HepG2 (cell line): ENCODE measurements around the gene RTP2. TPM values are rescaled to one million over a fixed set of nuclear protein-coding genes. Genes with fewer than 3 reads are reported as not detected.

Experiments used
- IRX3 ChIP-seq: sonication (generic); formaldehyde crosslinking; IDR thresholded peaks from 2 replicates; pipeline ENCODE4 v1.8.1; 2023; ENCODE audit warnings: mild to moderate bottlenecking, low read depth, missing genetic modification reagents, borderline replicate concordance
- JUND ChIP-seq: sonication (generic); formaldehyde crosslinking; IDR thresholded peaks from 2 replicates; pipeline ENCODE4 v1.8.0; 2022; ENCODE audit warnings: mild to moderate bottlenecking, missing genetic modification reagents
- MATR3 ChIP-seq: sonication (generic); formaldehyde crosslinking; IDR thresholded peaks from 2 replicates; pipeline ENCODE4 v1.4.0; 2020; ENCODE audit warnings: missing genetic modification reagents
- PRPF4 ChIP-seq: fragments of 200-400 bp; formaldehyde crosslinking; IDR thresholded peaks from 2 replicates; pipeline ENCODE4 v1.6.1; 2016; ENCODE audit warnings: low read length, low read depth; ENCODE audit not compliant: poor library complexity, severe bottlenecking
- RCOR2 ChIP-seq: IDR thresholded peaks from 2 replicates; pipeline ENCODE4 v1.6.1; 2016; ENCODE audit warnings: missing biosample characterization, missing genetic modification reagents
- RXRA ChIP-seq: sonication (generic); formaldehyde crosslinking; IDR thresholded peaks from 2 replicates; pipeline ENCODE4 v1.5.1; 2020; ENCODE audit warnings: missing genetic modification reagents
- SRSF1 ChIP-seq: fragments of 200-400 bp; formaldehyde crosslinking; optimal IDR thresholded peaks from 2 replicates; pipeline ENCODE3; 2017; ENCODE audit warnings: mild to moderate bottlenecking, low read depth, low read length, moderate library complexity
- SYNCRIP ChIP-seq: fragments of 200-400 bp; formaldehyde crosslinking; IDR thresholded peaks from 2 replicates; pipeline ENCODE4 v1.6.1; 2018; ENCODE audit warnings: mild to moderate bottlenecking, low read depth, low read length; ENCODE audit not compliant: insufficient read depth
- TOPORS ChIP-seq: sonication (generic); formaldehyde crosslinking; IDR thresholded peaks from 2 replicates; pipeline ENCODE4 v1.8.0; 2023; ENCODE audit warnings: mild to moderate bottlenecking, missing genetic modification reagents
- ZBTB3 ChIP-seq: sonication (generic); formaldehyde crosslinking; IDR thresholded peaks from 2 replicates; pipeline ENCODE4 v1.4.0; 2020; ENCODE audit warnings: low read depth, mild to moderate bottlenecking, moderate library complexity, missing genetic modification reagents, borderline replicate concordance
- ZMAT3 ChIP-seq: sonication (generic); formaldehyde crosslinking; conservative IDR thresholded peaks from 2 replicates; pipeline ENCODE4 v1.7.0; 2021; ENCODE audit warnings: missing genetic modification reagents
- ZNF296 ChIP-seq: sonication (generic); formaldehyde crosslinking; conservative IDR thresholded peaks from 2 replicates; pipeline ENCODE4 v1.5.0; 2020; ENCODE audit warnings: mild to moderate bottlenecking, missing genetic modification reagents
- ZNF552 ChIP-seq: sonication (generic); formaldehyde crosslinking; IDR thresholded peaks from 2 replicates; pipeline ENCODE4 v1.9.0; 2022; ENCODE audit warnings: missing genetic modification reagents, mild to moderate bottlenecking, borderline replicate concordance
- ZNF569 ChIP-seq: sonication (generic); formaldehyde crosslinking; IDR thresholded peaks from 2 replicates; pipeline ENCODE4 v1.5.0; 2020; ENCODE audit warnings: mild to moderate bottlenecking, missing genetic modification reagents, moderate library complexity, borderline replicate concordance
- ZNF607 ChIP-seq: sonication (generic); formaldehyde crosslinking; IDR thresholded peaks from 2 replicates; pipeline ENCODE4 v1.5.1; 2020; ENCODE audit warnings: missing genetic modification reagents, mild to moderate bottlenecking, borderline replicate concordance
- ZNF7 ChIP-seq: IDR thresholded peaks from 2 replicates; pipeline ENCODE4 v1.6.1; 2016; ENCODE audit warnings: missing biosample characterization, missing genetic modification reagents
- polyA plus RNA-seq, 8 experiments: library from polyadenylated mRNA; depleted of rRNA in 3 of 8; stranded (reverse) in 7 of 8; unstranded in 1 of 8; fragments of >200 nt; fragmentation: Illumina TruSeq in 4 of 8; extraction: Trizol in 4 of 8; gene quantifications; 2 replicates each; pipeline versions ENCODE4 v1.2.1 to v1.2.3, GENCODE V29; 2011 to 2016; ENCODE audit warnings: low read depth in 4 of 8, missing spikeins in 1 of 8, mixed read lengths in 1 of 8; ENCODE audit not compliant: insufficient read depth in 1 of 8
- total RNA-seq, 5 experiments: library from RNA; depleted of rRNA; stranded (reverse); fragments of >200 nt; fragmentation: Illumina TruSeq; extraction: Trizol; gene quantifications; 2 replicates each; pipeline ENCODE4 v1.2.3, GENCODE V29; 2016; ENCODE audit warnings: low read depth in 1 of 5
- TF ChIP-seq, protein P1 (sequence below): IDR thresholded peaks from 2 replicates; pipeline ENCODE4 v1.6.1; 2018; ENCODE audit warnings: missing genetic modification reagents
- TF ChIP-seq, protein P2 (sequence below): IDR thresholded peaks from 2 replicates; pipeline ENCODE4 v1.6.1; 2012; ENCODE audit warnings: low read depth, low read length, improper control_type of control experiment
- TF ChIP-seq, protein P3 (sequence below): sonication (generic); formaldehyde crosslinking; IDR thresholded peaks from 2 replicates; pipeline ENCODE4 v1.4.0; 2020; ENCODE audit warnings: missing genetic modification reagents, borderline replicate concordance
- TF ChIP-seq, protein P4 (sequence below): sonication (generic); formaldehyde crosslinking; IDR thresholded peaks from 2 replicates; pipeline ENCODE4 v1.8.0; 2022; ENCODE audit warnings: mild to moderate bottlenecking, missing genetic modification reagents, borderline replicate concordance

The RTP2 gene
- total and polyA plus RNA-seq, 2 of the 13 experiments (the other 11 are each of a cell fraction or from before 2014, with no cell fraction given), result not detected

DNA sequence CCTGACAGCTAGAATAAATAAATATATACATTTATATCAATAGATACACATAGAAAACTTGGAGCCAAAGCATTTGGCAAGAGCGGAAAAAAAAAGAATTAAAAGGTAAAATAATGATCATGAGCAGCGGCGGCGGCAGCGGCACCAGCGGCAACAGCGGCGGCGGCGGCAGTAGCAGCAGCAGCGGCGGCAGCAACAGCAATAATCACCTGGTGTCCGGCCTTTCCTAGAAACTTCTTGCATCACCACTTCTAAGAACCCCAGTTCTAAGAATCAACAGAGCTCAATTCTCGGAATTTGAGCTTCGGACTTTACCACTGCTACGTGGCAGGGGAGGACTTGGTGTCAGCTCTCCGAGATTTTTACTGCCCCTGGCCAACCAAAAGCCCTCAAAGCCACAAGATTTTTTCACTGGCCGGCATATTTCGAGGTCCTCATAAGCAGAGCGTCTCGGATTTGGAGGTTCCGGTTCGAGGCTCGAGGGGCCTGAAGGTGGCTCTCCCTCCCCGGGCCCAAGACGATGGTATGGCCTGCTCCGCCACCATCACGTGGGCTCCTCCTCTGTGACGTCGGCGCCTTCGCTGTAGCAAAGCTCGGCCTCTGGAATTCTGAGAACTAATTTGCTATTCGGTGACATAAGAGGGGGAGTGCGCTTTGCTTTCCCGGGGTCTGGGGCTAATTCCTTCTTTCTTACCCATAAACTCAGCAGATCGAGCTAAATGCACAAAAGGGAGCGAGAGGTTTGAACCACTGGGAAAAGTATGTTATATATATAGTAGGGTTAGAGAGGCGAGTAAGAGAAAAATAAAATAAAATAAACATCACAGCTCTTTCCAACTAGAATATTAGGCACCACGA, 43.1 kb upstream of the RTP2 start, which contains the start of gene BCL6 (continued):
- peak; percentile 78; the same call in 1 of the 2 replicates for TF ChIP-seq ZBTB3 (CRISPR knock-in tag)
- peak; percentile 58; the same call in 1 of the 2 replicates for TF ChIP-seq ZNF552 (CRISPR knock-in tag)
- TF ChIP-seq, protein P1, sequence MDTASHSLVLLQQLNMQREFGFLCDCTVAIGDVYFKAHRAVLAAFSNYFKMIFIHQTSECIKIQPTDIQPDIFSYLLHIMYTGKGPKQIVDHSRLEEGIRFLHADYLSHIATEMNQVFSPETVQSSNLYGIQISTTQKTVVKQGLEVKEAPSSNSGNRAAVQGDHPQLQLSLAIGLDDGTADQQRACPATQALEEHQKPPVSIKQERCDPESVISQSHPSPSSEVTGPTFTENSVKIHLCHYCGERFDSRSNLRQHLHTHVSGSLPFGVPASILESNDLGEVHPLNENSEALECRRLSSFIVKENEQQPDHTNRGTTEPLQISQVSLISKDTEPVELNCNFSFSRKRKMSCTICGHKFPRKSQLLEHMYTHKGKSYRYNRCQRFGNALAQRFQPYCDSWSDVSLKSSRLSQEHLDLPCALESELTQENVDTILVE (CRISPR knock-in tag), result peak; percentile 80; the same call in 1 of the 2 replicates
- TF ChIP-seq, protein P2, sequence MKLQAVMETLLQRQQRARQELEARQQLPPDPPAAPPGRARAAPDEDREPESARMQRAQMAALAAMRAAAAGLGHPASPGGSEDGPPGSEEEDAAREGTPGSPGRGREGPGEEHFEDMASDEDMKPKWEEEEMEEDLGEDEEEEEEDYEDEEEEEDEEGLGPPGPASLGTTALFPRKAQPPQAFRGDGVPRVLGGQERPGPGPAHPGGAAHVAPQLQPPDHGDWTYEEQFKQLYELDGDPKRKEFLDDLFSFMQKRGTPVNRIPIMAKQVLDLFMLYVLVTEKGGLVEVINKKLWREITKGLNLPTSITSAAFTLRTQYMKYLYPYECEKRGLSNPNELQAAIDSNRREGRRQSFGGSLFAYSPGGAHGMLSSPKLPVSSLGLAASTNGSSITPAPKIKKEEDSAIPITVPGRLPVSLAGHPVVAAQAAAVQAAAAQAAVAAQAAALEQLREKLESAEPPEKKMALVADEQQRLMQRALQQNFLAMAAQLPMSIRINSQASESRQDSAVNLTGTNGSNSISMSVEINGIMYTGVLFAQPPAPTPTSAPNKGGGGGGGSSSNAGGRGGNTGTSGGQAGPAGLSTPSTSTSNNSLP, result peak; percentile 16
- no peak for TF ChIP-seq SRSF1
- TF ChIP-seq ZMAT3, result peak; percentile 78; the same call in 1 of the 2 replicates
- TF ChIP-seq RCOR2 (CRISPR knock-in tag), result no peak; the same call in 1 of the 2 replicates
- no peak for TF ChIP-seq ZNF7
- TF ChIP-seq JUND (CRISPR knock-in tag), result no peak
- TF ChIP-seq MATR3 (CRISPR knock-in tag), result no peak
- TF ChIP-seq ZNF607 (CRISPR knock-in tag), result no peak
- TF ChIP-seq, protein P3, sequence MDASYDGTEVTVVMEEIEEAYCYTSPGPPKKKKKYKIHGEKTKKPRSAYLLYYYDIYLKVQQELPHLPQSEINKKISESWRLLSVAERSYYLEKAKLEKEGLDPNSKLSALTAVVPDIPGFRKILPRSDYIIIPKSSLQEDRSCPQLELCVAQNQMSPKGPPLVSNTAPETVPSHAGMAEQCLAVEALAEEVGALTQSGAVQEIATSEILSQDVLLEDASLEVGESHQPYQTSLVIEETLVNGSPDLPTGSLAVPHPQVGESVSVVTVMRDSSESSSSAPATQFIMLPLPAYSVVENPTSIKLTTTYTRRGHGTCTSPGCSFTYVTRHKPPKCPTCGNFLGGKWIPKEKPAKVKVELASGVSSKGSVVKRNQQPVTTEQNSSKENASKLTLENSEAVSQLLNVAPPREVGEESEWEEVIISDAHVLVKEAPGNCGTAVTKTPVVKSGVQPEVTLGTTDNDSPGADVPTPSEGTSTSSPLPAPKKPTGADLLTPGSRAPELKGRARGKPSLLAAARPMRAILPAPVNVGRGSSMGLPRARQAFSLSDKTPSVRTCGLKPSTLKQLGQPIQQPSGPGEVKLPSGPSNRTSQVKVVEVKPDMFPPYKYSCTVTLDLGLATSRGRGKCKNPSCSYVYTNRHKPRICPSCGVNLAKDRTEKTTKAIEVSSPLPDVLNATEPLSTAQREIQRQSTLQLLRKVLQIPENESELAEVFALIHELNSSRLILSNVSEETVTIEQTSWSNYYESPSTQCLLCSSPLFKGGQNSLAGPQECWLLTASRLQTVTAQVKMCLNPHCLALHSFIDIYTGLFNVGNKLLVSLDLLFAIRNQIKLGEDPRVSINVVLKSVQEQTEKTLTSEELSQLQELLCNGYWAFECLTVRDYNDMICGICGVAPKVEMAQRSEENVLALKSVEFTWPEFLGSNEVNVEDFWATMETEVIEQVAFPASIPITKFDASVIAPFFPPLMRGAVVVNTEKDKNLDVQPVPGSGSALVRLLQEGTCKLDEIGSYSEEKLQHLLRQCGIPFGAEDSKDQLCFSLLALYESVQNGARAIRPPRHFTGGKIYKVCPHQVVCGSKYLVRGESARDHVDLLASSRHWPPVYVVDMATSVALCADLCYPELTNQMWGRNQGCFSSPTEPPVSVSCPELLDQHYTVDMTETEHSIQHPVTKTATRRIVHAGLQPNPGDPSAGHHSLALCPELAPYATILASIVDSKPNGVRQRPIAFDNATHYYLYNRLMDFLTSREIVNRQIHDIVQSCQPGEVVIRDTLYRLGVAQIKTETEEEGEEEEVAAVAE (CRISPR knock-in tag), result no peak
- TF ChIP-seq SYNCRIP, result no peak
- TF ChIP-seq ZNF296 (CRISPR knock-in tag), result no peak
- TF ChIP-seq, protein P4, sequence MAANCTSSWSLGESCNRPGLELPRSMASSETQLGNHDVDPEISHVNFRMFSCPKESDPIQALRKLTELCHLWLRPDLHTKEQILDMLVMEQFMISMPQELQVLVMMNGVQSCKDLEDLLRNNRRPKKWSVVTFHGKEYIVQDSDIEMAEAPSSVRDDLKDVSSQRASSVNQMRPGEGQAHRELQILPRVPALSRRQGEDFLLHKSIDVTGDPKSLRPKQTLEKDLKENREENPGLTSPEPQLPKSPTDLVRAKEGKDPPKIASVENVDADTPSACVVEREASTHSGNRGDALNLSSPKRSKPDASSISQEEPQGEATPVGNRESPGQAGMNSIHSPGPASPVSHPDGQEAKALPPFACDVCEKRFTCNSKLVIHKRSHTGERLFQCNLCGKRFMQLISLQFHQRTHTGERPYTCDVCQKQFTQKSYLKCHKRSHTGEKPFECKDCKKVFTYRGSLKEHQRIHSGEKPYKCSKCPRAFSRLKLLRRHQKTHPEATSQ (CRISPR knock-in tag), result peak; percentile 54; the same call in 1 of the 2 replicates
- TF ChIP-seq ZNF569, result peak; percentile 36; the same call in 1 of the 2 replicates
- TF ChIP-seq IRX3 (CRISPR knock-in tag), result no peak
- TF ChIP-seq RXRA, result peak; percentile 71
- TF ChIP-seq PRPF4, result no peak
- TF ChIP-seq TOPORS (CRISPR knock-in tag), result peak; percentile 82; the same call in 1 of the 2 replicates
